Neural crest cell (in vitro differentiated cells): ENCODE data around the gene AUTS2. TPM values are rescaled to one million over a fixed set of nuclear protein-coding genes. Genes with fewer than 3 reads are reported as not detected.

Experiments used
- DNase-seq: peaks from one replicate; pipeline ENCODE4 v3.0.0; 2021; ENCODE audit warnings: low read depth, mixed read lengths, low spot score
- H3K27ac Mint-ChIP-seq: one replicate; pipeline ENCODE4 v1.8.0; 2021; ENCODE audit warnings: mild to moderate bottlenecking, mixed read lengths; ENCODE audit not compliant: unreplicated experiment
- H3K27me3 Mint-ChIP-seq: 2 replicates; pipeline ENCODE4 v1.8.0; 2021; ENCODE audit warnings: low read depth, mild to moderate bottlenecking, mixed read lengths
- H3K36me3 Mint-ChIP-seq: 2 replicates; pipeline ENCODE4 v1.8.0; 2021; ENCODE audit warnings: low read depth, mild to moderate bottlenecking, mixed read lengths
- H3K4me1 Mint-ChIP-seq: 2 replicates; pipeline ENCODE4 v1.8.0; 2021; ENCODE audit warnings: mixed read lengths
- H3K4me3 Mint-ChIP-seq: one replicate; pipeline ENCODE4 v1.8.0; 2021; ENCODE audit warnings: mild to moderate bottlenecking, mixed read lengths
- H3K9me3 Mint-ChIP-seq: 2 replicates; pipeline ENCODE4 v1.8.0; 2021; ENCODE audit warnings: mixed read lengths
- CTCF ChIP-seq: fragments of 200-600 bp; sonication (generic); conservative IDR thresholded peaks from 2 replicates; pipeline ENCODE4 v1.5.0; 2021; ENCODE audit warnings: antibody characterized with exemption, mild to moderate bottlenecking
- total RNA-seq: library from RNA; stranded (reverse); gene quantifications from 2 replicates; pipeline ENCODE4 v1.2.1, GENCODE V29; 2021

Gene AUTS2
- total RNA-seq, 1 donor from 2014 or later: 152 TPM

DNA sequence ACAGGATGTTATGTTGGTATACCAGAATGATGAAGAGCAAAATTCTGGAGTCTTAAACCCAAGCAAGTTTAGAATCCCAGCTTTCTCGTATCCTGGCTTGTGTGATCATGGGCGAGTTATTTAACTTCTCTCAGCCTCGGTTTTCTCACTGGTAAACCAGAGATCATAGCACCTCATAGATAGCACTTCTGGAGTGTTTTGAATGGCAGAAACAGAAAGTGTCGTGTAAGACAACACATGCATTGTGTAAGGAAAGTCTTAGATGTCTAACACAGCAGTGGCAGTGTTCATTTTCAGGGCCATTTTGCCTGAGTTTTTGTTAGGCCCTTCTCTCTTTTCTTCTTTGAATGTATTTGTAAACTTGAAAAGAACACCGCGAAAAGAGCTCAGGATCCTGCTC, 465.1 kb downstream of the AUTS2 start:
- no peaks in the 10 kb centered on the region for H3K36me3 Mint-ChIP-seq
- peak overlapping the region; percentile 20 for H3K27ac Mint-ChIP-seq
- peaks cover 39% of the 10 kb centered on the region for H3K4me1 Mint-ChIP-seq
- TF ChIP-seq CTCF: no peak
- H3K9me3 Mint-ChIP-seq: no peaks in the 10 kb centered on the region
- peaks cover 2% of the 10 kb centered on the region for H3K27me3 Mint-ChIP-seq
- no peak overlapping the region for H3K4me3 Mint-ChIP-seq
- no peak for DNase-seq

GRCh38 chr7:70063927-70064326, 465.7 kb downstream of the AUTS2 start:
- peak overlapping the region; percentile 20 for H3K27ac Mint-ChIP-seq
- H3K4me3 Mint-ChIP-seq: no peak overlapping the region
- peaks cover 8% of the 10 kb centered on the region for H3K27me3 Mint-ChIP-seq
- no peak for TF ChIP-seq CTCF
- no peaks in the 10 kb centered on the region for H3K36me3 Mint-ChIP-seq
- no peaks in the 10 kb centered on the region for H3K9me3 Mint-ChIP-seq
- no peak for DNase-seq
- peaks cover 39% of the 10 kb centered on the region for H3K4me1 Mint-ChIP-seq

DNA sequence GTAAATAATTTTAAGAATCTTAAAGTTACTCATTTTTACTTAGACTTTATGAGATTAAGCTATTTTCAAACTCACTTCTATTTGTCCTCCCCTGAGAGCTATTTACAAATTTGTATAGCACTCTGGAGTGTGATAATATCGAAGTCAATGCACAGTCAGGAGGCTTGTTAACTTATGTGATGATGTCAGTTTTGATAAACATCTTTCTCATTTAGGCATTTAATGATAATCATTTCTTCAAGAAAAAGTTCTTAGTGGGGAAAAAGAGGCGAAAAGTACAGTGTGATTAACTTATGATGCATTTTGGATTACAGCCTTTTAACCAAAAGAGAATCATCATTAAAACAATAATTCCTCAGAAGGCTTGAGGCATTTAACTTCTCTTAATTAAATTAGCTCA, 468.6 kb downstream of the AUTS2 start:
- DNase-seq: no peak
- no peak for TF ChIP-seq CTCF
- H3K36me3 Mint-ChIP-seq: no peaks in the 10 kb centered on the region
- no peaks in the 10 kb centered on the region for H3K9me3 Mint-ChIP-seq
- no peak overlapping the region for H3K27ac Mint-ChIP-seq
- no peak overlapping the region for H3K4me3 Mint-ChIP-seq
- H3K27me3 Mint-ChIP-seq: peaks cover 6% of the 10 kb centered on the region
- peaks cover 36% of the 10 kb centered on the region for H3K4me1 Mint-ChIP-seq

DNA sequence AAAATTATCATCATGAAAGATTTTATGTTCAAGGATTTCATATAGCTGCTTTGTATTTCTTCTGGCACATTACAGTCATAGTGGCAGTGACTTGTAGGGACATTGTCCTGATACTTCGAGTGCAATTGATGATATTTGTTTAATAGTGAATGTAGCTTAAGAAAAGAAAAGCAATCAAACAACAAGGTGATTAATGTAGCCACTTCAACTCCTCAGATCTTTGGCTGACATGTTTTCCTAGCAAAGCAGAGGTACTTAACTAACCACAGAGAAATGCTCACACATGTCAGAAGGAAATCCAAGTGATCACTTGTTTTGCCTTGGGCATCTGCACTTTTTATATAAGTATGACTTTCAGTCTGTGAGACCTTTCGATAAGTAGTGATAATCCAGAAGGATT, 470.3 kb downstream of the AUTS2 start:
- no peaks in the 10 kb centered on the region for H3K36me3 Mint-ChIP-seq
- H3K4me1 Mint-ChIP-seq: peaks cover 34% of the 10 kb centered on the region
- peaks cover 6% of the 10 kb centered on the region for H3K27me3 Mint-ChIP-seq
- no peak for TF ChIP-seq CTCF
- DNase-seq: no peak
- no peak overlapping the region for H3K4me3 Mint-ChIP-seq
- H3K9me3 Mint-ChIP-seq: no peaks in the 10 kb centered on the region
- peak overlapping the region; percentile 13 for H3K27ac Mint-ChIP-seq

GRCh38 chr7:70069977-70070376, 471.7 kb downstream of the AUTS2 start:
- H3K27ac Mint-ChIP-seq: no peak overlapping the region
- peaks cover 26% of the 10 kb centered on the region for H3K4me1 Mint-ChIP-seq
- H3K36me3 Mint-ChIP-seq: no peaks in the 10 kb centered on the region
- H3K27me3 Mint-ChIP-seq: peaks cover 6% of the 10 kb centered on the region
- no peak overlapping the region for H3K4me3 Mint-ChIP-seq
- no peak for TF ChIP-seq CTCF
- DNase-seq: no peak
- H3K9me3 Mint-ChIP-seq: no peaks in the 10 kb centered on the region

DNA sequence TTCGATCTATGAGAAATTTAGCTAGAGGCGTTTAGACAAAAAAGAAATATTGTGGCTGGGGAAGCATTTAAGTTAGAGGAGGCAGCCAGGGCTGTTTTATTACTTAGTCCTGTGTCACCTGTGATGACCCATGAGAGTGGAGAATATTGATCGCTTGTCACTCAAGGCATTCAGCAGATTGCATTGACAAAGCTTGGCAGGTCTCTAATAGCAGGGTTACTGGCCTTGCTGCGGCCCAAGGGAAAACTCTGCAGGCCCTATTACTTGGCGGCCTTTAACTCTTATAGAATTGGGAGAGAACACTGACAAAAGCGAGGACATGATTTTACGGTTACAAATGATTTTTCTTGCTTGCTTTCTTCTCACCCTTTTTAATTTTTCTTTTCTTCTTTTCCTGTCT, 473.5 kb downstream of the AUTS2 start:
- no peak for TF ChIP-seq CTCF
- Mint-ChIP-seq H3K4me3 (peak overlapping the region; percentile 42), H3K9me3 (no peaks in the 10 kb centered on the region), H3K27ac (peak overlapping the region; percentile 75), H3K27me3 (peaks cover 6% of the 10 kb centered on the region), H3K4me1 (peaks cover 24% of the 10 kb centered on the region), H3K36me3 (no peaks in the 10 kb centered on the region)
- no peak for DNase-seq
